H1 (cell line): ENCODE measurements around the gene MEF2C. TPM values are rescaled to one million over a fixed set of nuclear protein-coding genes. Genes with fewer than 3 reads are reported as not detected.

Experiments used
- CHD2 ChIP-seq: IDR thresholded peaks from 2 replicates; pipeline ENCODE4 v1.6.1; 2012; ENCODE audit warnings: low read length, improper control_type of control experiment
- EP300 ChIP-seq, 2 experiments: IDR thresholded peaks; 1 replicate in 1 of 2; 2 replicates in 1 of 2; pipeline ENCODE4 v1.6.1; 2011 to 2012; ENCODE audit warnings: low read depth in 2 of 2, low read length in 2 of 2, mild to moderate bottlenecking in 2 of 2, borderline replicate concordance in 1 of 2, inconsistent platforms in 1 of 2, moderate library complexity in 1 of 2
- TAF1 ChIP-seq: IDR thresholded peaks from 2 replicates; pipeline ENCODE4 v1.6.1; 2011; ENCODE audit warnings: mild to moderate bottlenecking, low read depth, low read length
- TBP ChIP-seq: IDR thresholded peaks from 2 replicates; pipeline ENCODE4 v1.6.1; 2011; ENCODE audit warnings: low read depth, low read length, improper control_type of control experiment
- polyA plus RNA-seq, 7 experiments: library from polyadenylated mRNA; depleted of rRNA in 3 of 7; stranded (reverse) in 5 of 7; unstranded in 2 of 7; fragments of >200 nt in 5 of 7; fragments of 200-250 nt in 2 of 7; gene quantifications; 1 replicate in 5 of 7; 2 replicates in 1 of 7; 4 replicates in 1 of 7; pipeline versions ENCODE4 v1.2.1 to v1.2.3, GENCODE V29; 2011 to 2013; ENCODE audit warnings: missing spikeins in 2 of 7, mixed read lengths in 2 of 7
- total RNA-seq: library from RNA; stranded (reverse); fragmentation: NEBNext Ultra II Directional; extraction: Animal tissue kit (Norgen Biotek cat#: 25700); gene quantifications from 2 replicates; pipeline ENCODE4 v1.2.1, GENCODE V29; 2021
- TF ChIP-seq, protein P1 (sequence below): fragments of 300-600 bp; sonication (generic); IDR thresholded peaks from 2 replicates; pipeline ENCODE4 v1.7.1; 2012; ENCODE audit warnings: low read length, moderate library complexity, mild to moderate bottlenecking, inconsistent platforms; ENCODE audit not compliant: insufficient replicate concordance

Gene MEF2C
- total and polyA plus RNA-seq, 2 of the 8 experiments (the other 6 are each of a cell fraction or from before 2014, with no cell fraction given), result 0.59 to 0.99 TPM

GRCh38 chr5:88926774-88927173 is 43.8 kb upstream of the MEF2C start (continued):
- TF ChIP-seq TBP (no peak), TAF1 (no peak), CHD2 (no peak), EP300 (IDR thresholded peaks at IDR 0.05; ENCODE audit: borderline replicate concordance in 1 of 2, low read depth in 2 of 2, low read length in 2 of 2) (no peak)
- TF ChIP-seq, protein P1, sequence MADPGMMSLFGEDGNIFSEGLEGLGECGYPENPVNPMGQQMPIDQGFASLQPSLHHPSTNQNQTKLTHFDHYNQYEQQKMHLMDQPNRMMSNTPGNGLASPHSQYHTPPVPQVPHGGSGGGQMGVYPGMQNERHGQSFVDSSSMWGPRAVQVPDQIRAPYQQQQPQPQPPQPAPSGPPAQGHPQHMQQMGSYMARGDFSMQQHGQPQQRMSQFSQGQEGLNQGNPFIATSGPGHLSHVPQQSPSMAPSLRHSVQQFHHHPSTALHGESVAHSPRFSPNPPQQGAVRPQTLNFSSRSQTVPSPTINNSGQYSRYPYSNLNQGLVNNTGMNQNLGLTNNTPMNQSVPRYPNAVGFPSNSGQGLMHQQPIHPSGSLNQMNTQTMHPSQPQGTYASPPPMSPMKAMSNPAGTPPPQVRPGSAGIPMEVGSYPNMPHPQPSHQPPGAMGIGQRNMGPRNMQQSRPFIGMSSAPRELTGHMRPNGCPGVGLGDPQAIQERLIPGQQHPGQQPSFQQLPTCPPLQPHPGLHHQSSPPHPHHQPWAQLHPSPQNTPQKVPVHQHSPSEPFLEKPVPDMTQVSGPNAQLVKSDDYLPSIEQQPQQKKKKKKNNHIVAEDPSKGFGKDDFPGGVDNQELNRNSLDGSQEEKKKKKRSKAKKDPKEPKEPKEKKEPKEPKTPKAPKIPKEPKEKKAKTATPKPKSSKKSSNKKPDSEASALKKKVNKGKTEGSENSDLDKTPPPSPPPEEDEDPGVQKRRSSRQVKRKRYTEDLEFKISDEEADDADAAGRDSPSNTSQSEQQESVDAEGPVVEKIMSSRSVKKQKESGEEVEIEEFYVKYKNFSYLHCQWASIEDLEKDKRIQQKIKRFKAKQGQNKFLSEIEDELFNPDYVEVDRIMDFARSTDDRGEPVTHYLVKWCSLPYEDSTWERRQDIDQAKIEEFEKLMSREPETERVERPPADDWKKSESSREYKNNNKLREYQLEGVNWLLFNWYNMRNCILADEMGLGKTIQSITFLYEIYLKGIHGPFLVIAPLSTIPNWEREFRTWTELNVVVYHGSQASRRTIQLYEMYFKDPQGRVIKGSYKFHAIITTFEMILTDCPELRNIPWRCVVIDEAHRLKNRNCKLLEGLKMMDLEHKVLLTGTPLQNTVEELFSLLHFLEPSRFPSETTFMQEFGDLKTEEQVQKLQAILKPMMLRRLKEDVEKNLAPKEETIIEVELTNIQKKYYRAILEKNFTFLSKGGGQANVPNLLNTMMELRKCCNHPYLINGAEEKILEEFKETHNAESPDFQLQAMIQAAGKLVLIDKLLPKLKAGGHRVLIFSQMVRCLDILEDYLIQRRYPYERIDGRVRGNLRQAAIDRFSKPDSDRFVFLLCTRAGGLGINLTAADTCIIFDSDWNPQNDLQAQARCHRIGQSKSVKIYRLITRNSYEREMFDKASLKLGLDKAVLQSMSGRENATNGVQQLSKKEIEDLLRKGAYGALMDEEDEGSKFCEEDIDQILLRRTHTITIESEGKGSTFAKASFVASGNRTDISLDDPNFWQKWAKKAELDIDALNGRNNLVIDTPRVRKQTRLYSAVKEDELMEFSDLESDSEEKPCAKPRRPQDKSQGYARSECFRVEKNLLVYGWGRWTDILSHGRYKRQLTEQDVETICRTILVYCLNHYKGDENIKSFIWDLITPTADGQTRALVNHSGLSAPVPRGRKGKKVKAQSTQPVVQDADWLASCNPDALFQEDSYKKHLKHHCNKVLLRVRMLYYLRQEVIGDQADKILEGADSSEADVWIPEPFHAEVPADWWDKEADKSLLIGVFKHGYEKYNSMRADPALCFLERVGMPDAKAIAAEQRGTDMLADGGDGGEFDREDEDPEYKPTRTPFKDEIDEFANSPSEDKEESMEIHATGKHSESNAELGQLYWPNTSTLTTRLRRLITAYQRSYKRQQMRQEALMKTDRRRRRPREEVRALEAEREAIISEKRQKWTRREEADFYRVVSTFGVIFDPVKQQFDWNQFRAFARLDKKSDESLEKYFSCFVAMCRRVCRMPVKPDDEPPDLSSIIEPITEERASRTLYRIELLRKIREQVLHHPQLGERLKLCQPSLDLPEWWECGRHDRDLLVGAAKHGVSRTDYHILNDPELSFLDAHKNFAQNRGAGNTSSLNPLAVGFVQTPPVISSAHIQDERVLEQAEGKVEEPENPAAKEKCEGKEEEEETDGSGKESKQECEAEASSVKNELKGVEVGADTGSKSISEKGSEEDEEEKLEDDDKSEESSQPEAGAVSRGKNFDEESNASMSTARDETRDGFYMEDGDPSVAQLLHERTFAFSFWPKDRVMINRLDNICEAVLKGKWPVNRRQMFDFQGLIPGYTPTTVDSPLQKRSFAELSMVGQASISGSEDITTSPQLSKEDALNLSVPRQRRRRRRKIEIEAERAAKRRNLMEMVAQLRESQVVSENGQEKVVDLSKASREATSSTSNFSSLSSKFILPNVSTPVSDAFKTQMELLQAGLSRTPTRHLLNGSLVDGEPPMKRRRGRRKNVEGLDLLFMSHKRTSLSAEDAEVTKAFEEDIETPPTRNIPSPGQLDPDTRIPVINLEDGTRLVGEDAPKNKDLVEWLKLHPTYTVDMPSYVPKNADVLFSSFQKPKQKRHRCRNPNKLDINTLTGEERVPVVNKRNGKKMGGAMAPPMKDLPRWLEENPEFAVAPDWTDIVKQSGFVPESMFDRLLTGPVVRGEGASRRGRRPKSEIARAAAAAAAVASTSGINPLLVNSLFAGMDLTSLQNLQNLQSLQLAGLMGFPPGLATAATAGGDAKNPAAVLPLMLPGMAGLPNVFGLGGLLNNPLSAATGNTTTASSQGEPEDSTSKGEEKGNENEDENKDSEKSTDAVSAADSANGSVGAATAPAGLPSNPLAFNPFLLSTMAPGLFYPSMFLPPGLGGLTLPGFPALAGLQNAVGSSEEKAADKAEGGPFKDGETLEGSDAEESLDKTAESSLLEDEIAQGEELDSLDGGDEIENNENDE, result no peak
- TF ChIP-seq, all 59 proteins: peak for 0
